ENCODE measurements around the gene ADGRA1. TPM values are rescaled to one million over a fixed set of nuclear protein-coding genes. Genes with fewer than 3 reads are reported as not detected.

The ADGRA1 gene
- polyA plus RNA-seq, 3 donors = 0.95 to 1.6 (median 1.4) TPM

GRCh38 chr10:133117036-133117687 lies 29.4 kb downstream of the ADGRA1 start:
- DNase-seq (ENCODE audit: extremely low read depth in 1 of 11, low read depth in 9 of 11, low spot score in 4 of 11) = no peak

GRCh38 chr10:133117688-133118071 lies 30.0 kb downstream of the ADGRA1 start:
- DNase-seq (ENCODE audit: extremely low read depth in 1 of 11, low read depth in 9 of 11, low spot score in 4 of 11) = no peak

- no peak for DNase-seq (ENCODE audit: extremely low read depth in 1 of 11, low read depth in 9 of 11, low spot score in 4 of 11)
Measured at GRCh38 chr10:133121479-133121878, 33.8 kb downstream of the ADGRA1 start.

- DNase-seq (ENCODE audit: extremely low read depth in 1 of 11, low read depth in 9 of 11, low spot score in 4 of 11) = no peak
Measured at GRCh38 chr10:133122171-133122935, 34.6 kb downstream of the ADGRA1 start.

- no peak for DNase-seq (ENCODE audit: extremely low read depth in 1 of 11, low read depth in 9 of 11, low spot score in 4 of 11)
Measured at GRCh38 chr10:133123050-133123745, 35.5 kb downstream of the ADGRA1 start.

- DNase-seq (ENCODE audit: extremely low read depth in 1 of 11, low read depth in 9 of 11, low spot score in 4 of 11) = no peak
Measured at GRCh38 chr10:133123746-133124356, 36.1 kb downstream of the ADGRA1 start.

- no peak for DNase-seq (ENCODE audit: extremely low read depth in 1 of 11, low read depth in 9 of 11, low spot score in 4 of 11)
Measured at GRCh38 chr10:133124357-133125211, 36.9 kb downstream of the ADGRA1 start.

- no peak for DNase-seq (ENCODE audit: extremely low read depth in 1 of 11, low read depth in 9 of 11, low spot score in 4 of 11)
Measured at GRCh38 chr10:133125901-133126300, 38.2 kb downstream of the ADGRA1 start.

- DNase-seq (ENCODE audit: extremely low read depth in 1 of 11, low read depth in 9 of 11, low spot score in 4 of 11) = no peak
Measured at GRCh38 chr10:133126431-133127290, 38.9 kb downstream of the ADGRA1 start.

GRCh38 chr10:133127291-133128125 lies 39.8 kb downstream of the ADGRA1 start:
- no peak for DNase-seq (ENCODE audit: extremely low read depth in 1 of 11, low read depth in 9 of 11, low spot score in 4 of 11)

- DNase-seq (ENCODE audit: extremely low read depth in 1 of 11, low read depth in 9 of 11, low spot score in 4 of 11) = no peak
Measured at GRCh38 chr10:133128126-133129070, 40.7 kb downstream of the ADGRA1 start.

- DNase-seq (ENCODE audit: extremely low read depth in 1 of 11, low read depth in 9 of 11, low spot score in 4 of 11) = no peak
Measured at GRCh38 chr10:133129071-133129858, 41.5 kb downstream of the ADGRA1 start.

GRCh38 chr10:133129859-133130495 lies 42.3 kb downstream of the ADGRA1 start:
- no peak for DNase-seq (ENCODE audit: extremely low read depth in 1 of 11, low read depth in 9 of 11, low spot score in 4 of 11)

- DNase-seq (ENCODE audit: extremely low read depth in 1 of 11, low read depth in 9 of 11, low spot score in 4 of 11) = no peak
Measured at GRCh38 chr10:133130602-133131001, 42.9 kb downstream of the ADGRA1 start.

GRCh38 chr10:133131053-133131452 lies 43.3 kb downstream of the ADGRA1 start:
- no peak for DNase-seq (ENCODE audit: extremely low read depth in 1 of 11, low read depth in 9 of 11, low spot score in 4 of 11)

Measured in renal cortex interstitium (tissue), 11 donors.